PC-9 (cell line): ENCODE results near the gene CYBRD1.

Experiments
- EZH2 ChIP-seq: fragments of 200-600 bp; sonication (generic); IDR thresholded peaks from 2 replicates; pipeline ENCODE4 v1.8.0; 2017; ENCODE audit warnings: antibody characterized with exemption, low read depth
- TF ChIP-seq, protein P1 (sequence below): fragments of 200-600 bp; sonication (generic); conservative IDR thresholded peaks from 2 replicates; pipeline ENCODE4 v1.6.1; 2017; ENCODE audit warnings: mixed run types, antibody characterized with exemption, mild to moderate bottlenecking, moderate library complexity

DNA sequence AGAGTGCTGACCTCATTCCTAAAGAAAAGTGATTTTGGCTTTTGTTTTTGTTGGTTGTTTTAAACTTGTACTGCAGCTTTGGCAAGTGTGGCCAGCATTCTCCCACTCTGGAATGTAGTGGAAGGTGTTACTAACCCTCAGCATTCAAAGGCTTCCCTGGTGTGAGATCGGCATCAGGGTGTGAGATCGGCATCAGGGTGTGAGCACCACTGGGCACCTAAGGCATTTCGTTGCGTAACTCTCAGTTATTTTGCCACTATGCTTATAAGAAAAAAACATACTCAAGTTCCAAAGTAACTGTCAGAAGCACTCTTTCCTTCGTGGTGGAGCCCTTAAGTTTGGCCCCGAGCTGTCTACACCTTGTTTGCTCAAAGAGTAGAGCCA, 1.7 kb downstream of the CYBRD1 start:
- TF ChIP-seq, protein P1, sequence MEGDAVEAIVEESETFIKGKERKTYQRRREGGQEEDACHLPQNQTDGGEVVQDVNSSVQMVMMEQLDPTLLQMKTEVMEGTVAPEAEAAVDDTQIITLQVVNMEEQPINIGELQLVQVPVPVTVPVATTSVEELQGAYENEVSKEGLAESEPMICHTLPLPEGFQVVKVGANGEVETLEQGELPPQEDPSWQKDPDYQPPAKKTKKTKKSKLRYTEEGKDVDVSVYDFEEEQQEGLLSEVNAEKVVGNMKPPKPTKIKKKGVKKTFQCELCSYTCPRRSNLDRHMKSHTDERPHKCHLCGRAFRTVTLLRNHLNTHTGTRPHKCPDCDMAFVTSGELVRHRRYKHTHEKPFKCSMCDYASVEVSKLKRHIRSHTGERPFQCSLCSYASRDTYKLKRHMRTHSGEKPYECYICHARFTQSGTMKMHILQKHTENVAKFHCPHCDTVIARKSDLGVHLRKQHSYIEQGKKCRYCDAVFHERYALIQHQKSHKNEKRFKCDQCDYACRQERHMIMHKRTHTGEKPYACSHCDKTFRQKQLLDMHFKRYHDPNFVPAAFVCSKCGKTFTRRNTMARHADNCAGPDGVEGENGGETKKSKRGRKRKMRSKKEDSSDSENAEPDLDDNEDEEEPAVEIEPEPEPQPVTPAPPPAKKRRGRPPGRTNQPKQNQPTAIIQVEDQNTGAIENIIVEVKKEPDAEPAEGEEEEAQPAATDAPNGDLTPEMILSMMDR = no peak
- TF ChIP-seq EZH2 = no peak
